GM23248 (cell line): Measurements from ENCODE around the gene CCL7.

Experiments
- EZH2 ChIP-seq: fragments of 200-600 bp; sonication (generic); IDR thresholded peaks from 2 replicates; pipeline ENCODE4 v1.6.1; 2018; ENCODE audit warnings: antibody characterized with exemption, mild to moderate bottlenecking; ENCODE audit not compliant: insufficient read depth, poor library complexity, severe bottlenecking
- EZH2phosphoT487 ChIP-seq: fragments of 200-600 bp; sonication (generic); IDR thresholded peaks from 2 replicates; pipeline ENCODE4 v1.6.1; 2018; ENCODE audit warnings: antibody characterized with exemption, moderate library complexity, mild to moderate bottlenecking, low read depth; ENCODE audit not compliant: insufficient read depth

DNA sequence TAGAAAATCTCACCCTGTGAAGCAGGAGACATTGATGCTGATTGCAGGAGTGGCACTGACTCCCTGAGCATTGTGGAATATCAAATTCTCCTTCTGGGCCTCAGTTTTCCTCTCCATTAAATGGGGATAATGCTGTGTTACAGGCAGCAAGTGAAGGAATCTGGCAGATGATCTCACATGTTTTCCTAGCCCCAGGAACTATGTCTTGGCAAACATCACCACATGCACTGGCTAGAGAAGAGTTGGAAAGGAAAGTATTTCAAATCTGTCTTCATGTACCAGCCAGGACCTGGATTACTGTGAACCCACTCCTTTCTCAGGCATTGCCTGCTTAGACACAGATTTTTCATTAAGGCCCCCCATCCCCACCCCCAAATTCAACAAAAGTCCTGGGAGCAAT is 35.6 kb downstream of the CCL7 start:
- TF ChIP-seq EZH2 (no peak), EZH2phosphoT487 (no peak)
